H1 (cell line): Measurements from ENCODE around the gene CST5. TPM values are rescaled to one million over a fixed set of nuclear protein-coding genes. Genes with fewer than 3 reads are reported as not detected.
"Not testable (repeated sequence)": the region's sequence is repeated elsewhere in the genome, so short reads cannot be mapped to it uniquely, and the experiment has no call there.

Experiments
- CTCF ChIA-PET: fragments of 300-600 bp; sonication (Branson Sonifier 250); formaldehyde crosslinking; loops from one replicate; lab custom pipeline; 2021; ENCODE audit not compliant: partially characterized antibody; lab: Charles Lee
- POLR2A ChIA-PET: fragments of 300-600 bp; sonication (Branson Sonifier 250); formaldehyde crosslinking; loops from one replicate; lab custom pipeline; 2021; ENCODE audit warnings: inconsistent platforms; ENCODE audit not compliant: partially characterized antibody; lab: Charles Lee
- DNase-seq, 2 experiments: peaks; one replicate each; pipeline versions ENCODE4 v3.0.0 to v3.0.0-alpha.2; 2010 to 2022; ENCODE audit warnings: low spot score in 2 of 2, low read depth in 1 of 2, mixed read lengths in 1 of 2
- FAIRE-seq: peaks from 2 replicates; lab custom pipeline; 2011; peaks lifted over from hg19 to GRCh38; lab: Jason Lieb, UNC
- H2AFZ ChIP-seq: 2 replicates; pipeline ENCODE4 v1.8.1; 2012; ENCODE audit warnings: low read length, inconsistent platforms
- H2AK5ac ChIP-seq: 2 replicates; pipeline ENCODE4 v1.6.1; 2013; ENCODE audit warnings: low read depth, low read length
- H2BK120ac ChIP-seq: replicated peaks from 2 replicates; pipeline ENCODE3; 2013; ENCODE audit warnings: low read depth, low read length, inconsistent platforms
- H2BK12ac ChIP-seq: 2 replicates; pipeline ENCODE4 v1.6.1; 2013; ENCODE audit warnings: low read depth, low read length
- H2BK15ac ChIP-seq: 2 replicates; pipeline ENCODE4 v1.6.1; 2013; ENCODE audit warnings: low read length
- H2BK20ac ChIP-seq: 2 replicates; pipeline ENCODE4 v1.6.1; 2013; ENCODE audit warnings: low read length
- H2BK5ac ChIP-seq: 2 replicates; pipeline ENCODE4 v1.6.1; 2013; ENCODE audit warnings: low read depth, low read length
- H3K14ac ChIP-seq: 2 replicates; pipeline ENCODE4 v1.6.1; 2013; ENCODE audit warnings: inconsistent platforms; ENCODE audit not compliant: insufficient read length
- H3K18ac ChIP-seq: 2 replicates; pipeline ENCODE4 v1.6.1; 2013; ENCODE audit warnings: low read length; ENCODE audit errors: extremely low read depth
- H3K23ac ChIP-seq: 2 replicates; pipeline ENCODE4 v1.6.1; 2013; ENCODE audit warnings: inconsistent platforms; ENCODE audit not compliant: insufficient read length
- H3K23me2 ChIP-seq: 2 replicates; pipeline ENCODE4 v1.6.1; 2013; ENCODE audit warnings: low read depth, low read length
- H3K27ac ChIP-seq: 2 replicates; pipeline ENCODE4 v1.6.1; 2011; ENCODE audit warnings: low read depth, low read length, inconsistent platforms
- H3K27me3 ChIP-seq, 4 experiments: replicated peaks in 1 of 4; 1 replicate in 1 of 4; 2 replicates in 3 of 4; pipeline versions ENCODE4 v1.6.1 to v1.8.1; 2011 to 2013; ENCODE audit warnings: low read length in 3 of 4, mild to moderate bottlenecking in 3 of 4, inconsistent platforms in 2 of 4, mixed read lengths in 2 of 4, moderate library complexity in 1 of 4; ENCODE audit not compliant: control insufficient read depth in 3 of 4, insufficient read depth in 3 of 4; ENCODE audit errors: extremely low read depth in 1 of 4
- H3K36me3 ChIP-seq, 4 experiments: 2 replicates each; pipeline versions ENCODE4 v1.6.1 to v1.8.1; 2011 to 2013; ENCODE audit warnings: mild to moderate bottlenecking in 4 of 4, low read length in 3 of 4, moderate library complexity in 2 of 4, control low read depth in 1 of 4, inconsistent platforms in 1 of 4; ENCODE audit not compliant: insufficient read depth in 4 of 4, control insufficient read depth in 2 of 4
- H3K4ac ChIP-seq: replicated peaks from 2 replicates; pipeline ENCODE3; 2013; ENCODE audit warnings: low read length, low read depth, mixed read lengths, inconsistent platforms; ENCODE audit not compliant: insufficient read length
- H3K4me1 ChIP-seq, 4 experiments: replicated peaks in 1 of 4; 1 replicate in 1 of 4; 2 replicates in 3 of 4; pipeline versions ENCODE4 v1.6.1 to v1.8.1; 2011 to 2013; ENCODE audit warnings: low read length in 3 of 4, inconsistent platforms in 2 of 4, mixed read lengths in 1 of 4; ENCODE audit not compliant: insufficient read depth in 4 of 4, control insufficient read depth in 3 of 4
- H3K4me2 ChIP-seq, 2 experiments: 2 replicates each; pipeline versions ENCODE4 v1.6.1 to v1.8.1; 2011 to 2013; ENCODE audit warnings: low read depth in 2 of 2, low read length in 2 of 2, control low read depth in 1 of 2, inconsistent platforms in 1 of 2, mild to moderate bottlenecking in 1 of 2; ENCODE audit not compliant: insufficient read depth in 1 of 2
- H3K4me3 ChIP-seq, 4 experiments: fragments of 200-600, 300-600 bp in 1 of 4; sonication (generic), shearing (Covaris generic), sonication (Bioruptor Twin) in 1 of 4; 2 replicates each; pipeline versions ENCODE4 v1.5.1 to v1.8.1; 2011 to 2016; ENCODE audit warnings: low read length in 4 of 4, low read depth in 3 of 4, control low read depth in 2 of 4, inconsistent platforms in 2 of 4, mild to moderate bottlenecking in 2 of 4, mixed read lengths in 1 of 4, moderate library complexity in 1 of 4; ENCODE audit not compliant: insufficient read depth in 2 of 4; ENCODE audit errors: extremely low read depth in 1 of 4
- H3K56ac ChIP-seq: replicated peaks from 2 replicates; pipeline ENCODE3; 2013; ENCODE audit warnings: low read depth, mild to moderate bottlenecking, mixed read lengths, low read length, inconsistent platforms; ENCODE audit not compliant: insufficient read length
- H3K79me1 ChIP-seq: 2 replicates; pipeline ENCODE4 v1.6.1; 2013; ENCODE audit warnings: low read depth, low read length, control low read depth
- H3K79me2 ChIP-seq, 2 experiments: 2 replicates each; pipeline versions ENCODE4 v1.6.1 to v1.8.1; 2012 to 2013; ENCODE audit warnings: low read length in 2 of 2, mild to moderate bottlenecking in 2 of 2, inconsistent platforms in 1 of 2; ENCODE audit not compliant: insufficient read depth in 2 of 2, control insufficient read depth in 1 of 2
- H3K9ac ChIP-seq, 4 experiments: replicated peaks in 1 of 4; 1 replicate in 1 of 4; 2 replicates in 3 of 4; pipeline versions ENCODE4 v1.6.1 to v1.8.1; 2011 to 2013; ENCODE audit warnings: low read depth in 3 of 4, low read length in 3 of 4, control low read depth in 2 of 4, mild to moderate bottlenecking in 2 of 4, moderate library complexity in 2 of 4, inconsistent platforms in 1 of 4; ENCODE audit errors: extremely low read depth in 1 of 4
- H3K9me3 ChIP-seq, 2 experiments: 2 replicates each; pipeline versions ENCODE4 v1.6.1 to v1.8.1; 2012 to 2013; ENCODE audit warnings: mild to moderate bottlenecking in 2 of 2, moderate library complexity in 2 of 2, control low read depth in 1 of 2, inconsistent platforms in 1 of 2, low read depth in 1 of 2, low read length in 1 of 2, mixed read lengths in 1 of 2; ENCODE audit not compliant: insufficient read depth in 2 of 2
- H4K20me1 ChIP-seq, 2 experiments: replicated peaks in 1 of 2; 2 replicates each; pipeline versions ENCODE3 to v1.8.1; 2011 to 2013; ENCODE audit warnings: inconsistent platforms in 2 of 2, low read length in 2 of 2, mild to moderate bottlenecking in 1 of 2; ENCODE audit not compliant: insufficient read depth in 2 of 2, control insufficient read depth in 1 of 2
- H4K5ac ChIP-seq: 2 replicates; pipeline ENCODE4 v1.6.1; 2013; ENCODE audit warnings: low read length, low read depth, mixed read lengths, inconsistent platforms; ENCODE audit not compliant: insufficient read length
- H4K8ac ChIP-seq: 2 replicates; pipeline ENCODE4 v1.8.0; 2013; ENCODE audit warnings: mild to moderate bottlenecking, moderate library complexity, low read length, inconsistent platforms; ENCODE audit not compliant: insufficient read depth; ENCODE audit errors: extremely low read depth
- H4K91ac ChIP-seq: replicated peaks from 2 replicates; pipeline ENCODE3; 2013; ENCODE audit warnings: low read length, mixed read lengths, inconsistent platforms; ENCODE audit not compliant: insufficient read length
- ASH2L ChIP-seq: fragments of 200-600, 300-600 bp; sonication (generic); IDR thresholded peaks from one replicate; pipeline ENCODE4 v1.7.1; 2017; ENCODE audit warnings: low read length
- CHD1 ChIP-seq: IDR thresholded peaks from 2 replicates; pipeline ENCODE4 v1.6.1; 2012; ENCODE audit warnings: low read depth, low read length, improper control_type of control experiment
- CHD2 ChIP-seq: IDR thresholded peaks from 2 replicates; pipeline ENCODE4 v1.6.1; 2012; ENCODE audit warnings: low read length, improper control_type of control experiment
- KDM4A ChIP-seq: IDR thresholded peaks from one replicate; pipeline ENCODE4 v1.7.1; 2012; ENCODE audit warnings: low read depth, mild to moderate bottlenecking, moderate library complexity, low read length, inconsistent platforms; ENCODE audit not compliant: severe bottlenecking
- NANOG ChIP-seq: IDR thresholded peaks from 2 replicates; pipeline ENCODE4 v1.6.1; 2011; ENCODE audit warnings: low read length, low read depth, mild to moderate bottlenecking, inconsistent platforms; ENCODE audit not compliant: insufficient read depth, poor library complexity, severe bottlenecking
- POLR2AphosphoS5 ChIP-seq: IDR thresholded peaks from 2 replicates; pipeline ENCODE4 v1.6.1; 2011; ENCODE audit warnings: low read depth, low read length
- RAD21 ChIP-seq, 2 experiments: IDR thresholded peaks in 1 of 2; conservative IDR thresholded peaks in 1 of 2; 2 replicates each; pipeline ENCODE4 v1.6.1; 2011; ENCODE audit warnings: low read depth in 2 of 2, low read length in 2 of 2, improper control_type of control experiment in 1 of 2, inconsistent platforms in 1 of 2, mild to moderate bottlenecking in 1 of 2, moderate library complexity in 1 of 2
- RFX5 ChIP-seq: IDR thresholded peaks from 2 replicates; pipeline ENCODE4 v1.6.1; 2011; ENCODE audit warnings: low read depth, low read length, improper control_type of control experiment, borderline replicate concordance
- SRF ChIP-seq: IDR thresholded peaks from 2 replicates; pipeline ENCODE4 v1.6.1; 2011; ENCODE audit warnings: mild to moderate bottlenecking, low read depth, low read length, moderate library complexity
- WGBS, 2 experiments: shearing (Covaris generic) in 1 of 2; methylation state at CpG; one replicate each; pipeline versions ENCODE4 v1.1.6 to v1.1.7; 2013 to 2015; ENCODE audit warnings: low lambda C conversion rate in 2 of 2, mixed read lengths in 2 of 2, inconsistent platforms in 1 of 2, low coverage in 1 of 2, missing lambda C conversion rate in 1 of 2; ENCODE audit not compliant: insufficient replicate concordance in 2 of 2, insufficient coverage in 1 of 2, insufficient read length in 1 of 2; ENCODE audit errors: extremely low coverage in 1 of 2, missing lambda C conversion rate in 1 of 2; 5-methylcytosine and 5-hydroxymethylcytosine counted together
- polyA plus RNA-seq, 7 experiments: library from polyadenylated mRNA; depleted of rRNA in 3 of 7; stranded (reverse) in 5 of 7; unstranded in 2 of 7; fragments of >200 nt in 5 of 7; fragments of 200-250 nt in 2 of 7; gene quantifications; 1 replicate in 5 of 7; 2 replicates in 1 of 7; 4 replicates in 1 of 7; pipeline versions ENCODE4 v1.2.1 to v1.2.3, GENCODE V29; 2011 to 2013; ENCODE audit warnings: missing spikeins in 2 of 7, mixed read lengths in 2 of 7
- total RNA-seq: library from RNA; stranded (reverse); fragmentation: NEBNext Ultra II Directional; extraction: Animal tissue kit (Norgen Biotek cat#: 25700); gene quantifications from 2 replicates; pipeline ENCODE4 v1.2.1, GENCODE V29; 2021

Gene CST5
- total and polyA plus RNA-seq, 2 of the 8 experiments (the other 6 are each of a cell fraction or from before 2014, with no cell fraction given): not detected

GRCh38 chr20:23878787-23879186 lies 761 bp downstream of the CST5 start (continued):
- TF ChIP-seq ASH2L: no peak
- TF ChIP-seq CHD2: no peak
- TF ChIP-seq NANOG: no peak
- TF ChIP-seq KDM4A: no peak
- no peak for TF ChIP-seq CHD1
- TF ChIP-seq POLR2AphosphoS5: no peak
- TF ChIP-seq RFX5: no peak
- no peak for TF ChIP-seq SRF
- TF ChIP-seq RAD21 (IDR thresholded peaks at IDR 0.05 in 1 of 2, conservative IDR thresholded peaks at IDR 0.05 in 1 of 2; ENCODE audit: low read depth in 2 of 2, low read length in 2 of 2): no peak

DNA sequence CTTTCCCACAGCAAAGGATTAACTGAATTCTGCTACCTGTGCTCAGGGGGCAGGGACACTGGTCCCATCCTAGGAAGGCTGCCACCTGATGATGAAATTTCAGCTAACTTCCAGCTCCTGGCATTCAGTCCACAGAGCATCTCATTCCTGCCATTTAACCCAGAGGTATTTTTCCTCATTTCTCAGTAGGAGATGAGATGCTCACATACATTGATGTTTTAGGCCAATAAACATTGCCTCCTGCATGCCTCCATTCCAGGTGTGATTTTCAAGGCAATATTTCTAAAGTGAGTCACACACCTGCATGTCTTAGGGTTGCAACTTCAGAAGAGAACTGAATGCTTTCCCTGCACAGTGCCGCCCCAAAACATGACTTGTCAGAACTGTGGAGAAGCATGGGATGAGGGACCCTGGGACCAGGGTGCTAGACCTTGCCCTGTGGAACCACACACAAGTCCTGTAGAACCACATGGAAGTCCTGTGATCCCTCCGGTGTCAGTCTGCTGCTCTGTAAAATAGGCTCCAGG lies 1.5 kb downstream of the CST5 start:
- WGBS, 2 experiments: 93% methylated on average over 1 of the region's 2 CpGs; no CpG with 5 or more reads in 1 of the 2 experiments
- not testable (repeated sequence) for H3K79me2 ChIP-seq, H3K9me3 ChIP-seq, H3K18ac ChIP-seq, DNase-seq, H3K79me1 ChIP-seq, H4K8ac ChIP-seq, H2BK12ac ChIP-seq, H4K91ac ChIP-seq, H3K4me3 ChIP-seq, H3K14ac ChIP-seq, FAIRE-seq, H3K9ac ChIP-seq, H2BK120ac ChIP-seq, H2BK20ac ChIP-seq, H4K5ac ChIP-seq, H3K4ac ChIP-seq, H3K36me3 ChIP-seq, H3K4me1 ChIP-seq, H3K23me2 ChIP-seq, H3K27me3 ChIP-seq, H4K20me1 ChIP-seq, H3K4me2 ChIP-seq, H3K23ac ChIP-seq, H2AFZ ChIP-seq, H3K56ac ChIP-seq, H3K27ac ChIP-seq
- peak overlapping the region; percentile 72; the same call in 1 of the 2 replicates for H2BK15ac ChIP-seq
- ChIA-PET POLR2A (interaction anchor here (1.5 kb wide), 1 partner anchor 20 kb away, joined by 4 read pairs; no protein-coding TSS in a partner anchor), CTCF (interaction anchor here (0.8 to 4.1 kb wide), 5 partner anchors 8 to 285 kb away, joined by 3 to 25 read pairs (median 3); no protein-coding TSS in a partner anchor)
- H2AK5ac ChIP-seq: 0 out of 2 replicates have a peak overlapping the region, but pooled peaks have one; percentile 39
- H2BK5ac ChIP-seq: 0 out of 2 replicates have a peak overlapping the region, but pooled peaks have one; percentile 55
